Stimulated activated naive B cell treated with anti-CD40 and anti-IgM and Interleukin-4, amounts not matched to agents 10 μg/mL and 1 μg/mL and 100 μg/mL, for 72 hours (primary cell): ENCODE results near the gene CTBP2.

ENCODE experiments used
- ATAC-seq, 2 donors: fragments of 150-1000 bp; cut with Tn5 transposase; replicated peaks; 2 replicates each; pipeline ENCODE4 v1.10.0; 2021; ENCODE audit warnings: moderate library complexity in 1 of 2
- DNase-seq: peaks from one replicate; pipeline ENCODE4 v3.0.0; 2021
- H3K27ac Mint-ChIP-seq: one replicate; pipeline ENCODE4 v1.8.0; 2022; ENCODE audit warnings: mild to moderate bottlenecking, mixed read lengths
- H3K27me3 Mint-ChIP-seq, 2 donors: one replicate each; pipeline ENCODE4 v1.8.0; 2022; ENCODE audit warnings: mixed read lengths in 2 of 2
- H3K36me3 Mint-ChIP-seq, 2 donors: one replicate each; pipeline ENCODE4 v1.8.0; 2022; ENCODE audit warnings: mixed read lengths in 2 of 2, mild to moderate bottlenecking in 1 of 2
- H3K4me1 Mint-ChIP-seq, 2 donors: one replicate each; pipeline ENCODE4 v1.8.0; 2022; ENCODE audit warnings: mixed read lengths in 2 of 2, mild to moderate bottlenecking in 1 of 2
- H3K4me3 Mint-ChIP-seq, 2 donors: one replicate each; pipeline ENCODE4 v1.8.0; 2022; ENCODE audit warnings: mild to moderate bottlenecking in 2 of 2, mixed read lengths in 2 of 2, moderate library complexity in 1 of 2
- H3K9me3 Mint-ChIP-seq, 2 donors: one replicate each; pipeline ENCODE4 v1.8.0; 2022; ENCODE audit warnings: mixed read lengths in 2 of 2, mild to moderate bottlenecking in 1 of 2

CTBP2 gene

DNA sequence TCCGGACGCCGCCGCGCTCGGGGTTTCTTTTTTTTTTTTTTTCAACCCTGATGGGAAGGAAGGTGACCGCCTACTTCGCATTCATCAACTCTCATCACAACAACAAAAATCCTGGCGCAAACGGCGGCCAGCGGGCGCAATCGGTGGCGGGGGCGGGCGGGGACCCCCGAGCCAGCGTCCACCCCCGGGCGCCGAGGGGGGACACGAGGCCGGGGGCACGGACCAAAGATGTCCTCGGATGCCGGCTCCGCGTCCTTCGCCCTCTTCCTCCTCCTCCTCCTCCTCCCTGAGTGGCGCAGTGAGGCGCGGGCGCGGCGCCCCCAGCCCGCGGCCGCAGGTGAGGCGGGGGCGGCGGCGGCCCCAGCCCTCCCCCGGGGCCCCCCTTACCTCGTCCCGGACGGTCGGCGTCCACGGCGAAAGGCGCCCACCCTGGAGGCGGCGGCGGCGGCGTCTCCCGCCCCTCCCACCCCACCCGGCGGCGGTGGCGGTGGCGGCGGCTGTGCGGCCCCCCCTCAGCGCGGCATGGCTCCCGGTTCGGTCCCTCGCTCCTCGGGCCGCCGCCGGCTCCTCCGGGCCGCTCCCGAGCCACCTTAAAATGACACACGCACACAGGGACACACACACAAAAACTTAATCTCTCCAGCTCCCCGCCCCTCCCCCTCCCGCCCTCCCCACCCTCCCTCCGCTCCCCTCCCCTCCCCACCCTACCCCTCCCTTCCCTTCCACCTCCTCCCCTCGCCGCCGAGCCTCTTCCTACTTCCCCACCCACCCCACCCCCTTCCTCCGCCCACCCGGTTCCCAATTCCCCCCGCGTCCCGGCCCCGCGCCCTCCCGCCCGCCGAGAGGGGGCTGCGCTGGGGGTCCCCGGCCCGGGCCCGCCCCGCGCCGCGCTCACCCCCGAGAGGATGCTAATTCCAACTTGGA is at the start of gene CTBP2:
CTBP2 (minus strand) TSS at position 632 of the 924 bp plus-strand sequence.
- Mint-ChIP-seq H3K4me3 (peak within 1 kb of the TSS; percentile 78 to 83), H3K27ac (no peak within 1 kb of the TSS), H3K4me1 (peaks cover 8 to 24% of the 10 kb centered on the region in 2 donors), H3K36me3 (no peaks in the 10 kb centered on the region), H3K9me3 (no peaks in the 10 kb centered on the region), H3K27me3 (peaks cover 30 to 60% of the 10 kb centered on the region in 2 donors)
- DNase-seq: no peak
- no peak for ATAC-seq

DNA sequence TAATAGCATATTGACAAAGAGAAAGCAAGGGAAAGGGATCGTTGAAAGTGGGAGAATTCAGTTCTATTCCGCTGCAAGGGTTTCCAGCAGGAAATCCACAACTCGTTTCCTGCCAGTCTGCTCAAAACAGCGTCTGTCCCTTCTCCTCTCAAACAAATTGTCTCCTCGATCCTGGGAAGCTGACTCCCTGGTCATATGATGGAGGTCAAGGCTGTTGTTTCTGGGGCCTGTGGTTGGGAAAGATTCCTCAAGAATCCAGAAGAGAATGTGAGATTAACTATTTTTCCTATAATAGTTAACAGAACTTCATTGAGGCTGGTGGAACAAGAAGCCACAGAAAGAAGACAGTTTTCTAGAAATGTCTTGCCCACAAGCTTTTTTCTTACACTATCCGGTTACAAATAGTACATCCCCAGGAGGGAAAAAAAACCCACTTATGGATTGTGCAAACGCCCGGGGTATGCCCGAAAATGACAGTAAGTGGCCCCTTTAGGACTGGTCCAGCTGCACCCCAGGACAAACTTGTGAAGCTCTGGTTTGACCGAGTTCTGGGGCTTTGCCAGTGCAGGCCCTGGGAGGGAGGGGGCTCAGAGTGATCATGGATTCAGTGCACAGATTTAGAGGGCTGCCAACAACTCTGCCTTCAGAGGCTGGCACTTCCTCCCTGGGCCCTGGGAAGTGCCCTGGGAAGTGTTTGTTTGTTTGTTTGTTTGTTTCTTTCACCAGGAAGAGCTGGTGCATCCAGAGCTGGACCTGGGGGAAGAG is 49.4 kb upstream of the CTBP2 start:
- no peak for ATAC-seq
- H3K4me1 Mint-ChIP-seq: no peaks in the 10 kb centered on the region
- H3K9me3 Mint-ChIP-seq: peaks cover 3 to 4% of the 10 kb centered on the region in 2 donors

DNA sequence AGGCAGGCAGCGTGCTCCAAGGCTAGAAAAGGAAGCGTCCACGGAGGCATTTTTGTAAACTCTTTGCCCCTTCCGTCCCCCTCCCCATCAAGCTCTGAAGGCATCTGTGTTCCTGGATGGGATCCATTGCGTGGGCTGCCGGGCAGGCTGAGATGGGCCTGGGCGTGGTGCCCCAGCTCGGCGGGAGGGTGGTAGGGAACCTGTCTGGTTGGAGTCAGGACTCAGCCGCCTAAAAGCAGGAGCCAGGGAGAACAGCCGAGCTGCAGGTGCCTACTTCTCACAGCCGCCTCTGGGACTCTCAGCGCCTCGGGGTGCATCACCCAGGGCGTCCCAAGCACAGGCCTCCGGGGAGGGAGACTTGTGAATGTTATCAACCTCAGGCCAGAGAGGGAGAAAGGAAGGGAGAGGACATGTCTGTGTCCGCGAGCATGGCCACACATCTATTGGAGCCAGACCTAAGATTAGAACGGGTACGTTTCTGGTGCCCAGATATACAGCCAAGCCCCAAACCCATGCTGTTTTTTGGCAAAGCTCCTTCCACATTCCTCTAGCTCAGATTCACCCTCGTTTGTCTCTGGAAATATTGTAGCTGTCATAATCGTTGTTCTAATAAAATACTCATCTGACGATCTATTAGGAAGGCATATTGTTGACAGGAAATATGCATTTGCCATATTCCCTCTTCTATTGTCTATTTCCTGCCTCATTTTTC is 48.6 kb upstream of the CTBP2 start:
- ATAC-seq (no peak), DNase-seq (no peak)
- Mint-ChIP-seq H3K4me1 (no peaks in the 10 kb centered on the region), H3K27ac (no peak overlapping the region), H3K36me3 (no peaks in the 10 kb centered on the region), H3K9me3 (peaks cover 3 to 4% of the 10 kb centered on the region in 2 donors), H3K4me3 (no peak overlapping the region), H3K27me3 (peaks cover 27 to 48% of the 10 kb centered on the region in 2 donors)

More for the DNA sequence above, 49.4 kb upstream of the CTBP2 start:
- Mint-ChIP-seq H3K27me3 (peaks cover 26 to 41% of the 10 kb centered on the region in 2 donors), H3K4me3 (no peak overlapping the region), H3K27ac (no peak overlapping the region), H3K36me3 (no peaks in the 10 kb centered on the region)
- DNase-seq: no peak

DNA sequence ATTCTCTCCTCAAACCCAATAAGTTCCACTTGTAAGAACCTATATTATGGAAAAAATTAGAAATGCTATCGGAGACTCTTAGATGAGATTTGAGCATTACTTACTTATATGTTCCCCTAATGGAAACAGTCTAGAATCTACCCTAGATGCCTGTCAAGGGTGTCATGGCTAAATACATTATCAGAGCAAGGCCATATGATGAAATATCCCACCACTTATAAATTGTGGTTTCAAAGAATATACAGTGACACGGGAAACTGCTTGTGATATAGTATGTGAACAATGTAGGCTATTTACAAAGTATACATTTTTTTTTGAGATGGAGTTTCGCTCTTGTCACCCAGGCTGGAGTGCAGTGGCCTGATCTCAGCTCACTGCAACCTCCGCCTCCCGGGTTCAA is 46.3 kb upstream of the CTBP2 start:
- ATAC-seq: no peak
- Mint-ChIP-seq H3K27me3 (peaks cover 19 to 46% of the 10 kb centered on the region in 2 donors), H3K4me1 (no peaks in the 10 kb centered on the region), H3K9me3 (peaks cover 3 to 4% of the 10 kb centered on the region in 2 donors), H3K36me3 (no peaks in the 10 kb centered on the region), H3K27ac (no peak overlapping the region), H3K4me3 (no peak overlapping the region)
- DNase-seq: no peak

DNA sequence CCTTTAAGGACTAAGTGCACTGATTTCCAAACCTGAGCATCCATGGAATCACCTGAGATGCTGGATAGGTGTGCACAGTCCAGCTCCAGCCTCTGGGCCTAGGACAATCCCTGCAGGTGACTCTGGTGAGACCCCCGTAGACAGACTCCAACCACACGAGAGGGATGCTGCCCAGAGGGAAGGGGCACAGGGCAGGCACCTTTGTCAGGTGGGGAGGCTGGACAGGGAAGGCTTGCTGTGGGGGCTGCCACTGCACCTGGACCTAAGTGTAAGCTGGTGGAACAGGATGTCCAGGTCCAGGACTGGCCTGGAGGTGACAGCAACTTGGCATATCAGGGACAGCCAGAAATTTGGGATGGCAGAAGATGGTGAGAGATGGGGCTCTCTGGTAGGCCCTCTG is 45.1 kb upstream of the CTBP2 start:
- Mint-ChIP-seq H3K4me1 (peaks cover 5 to 10% of the 10 kb centered on the region in 2 donors), H3K27ac (no peak overlapping the region), H3K27me3 (peaks cover 26 to 54% of the 10 kb centered on the region in 2 donors), H3K9me3 (no peaks in the 10 kb centered on the region), H3K4me3 (no peak overlapping the region), H3K36me3 (no peaks in the 10 kb centered on the region)
- DNase-seq (no peak), ATAC-seq (no peak)

DNA sequence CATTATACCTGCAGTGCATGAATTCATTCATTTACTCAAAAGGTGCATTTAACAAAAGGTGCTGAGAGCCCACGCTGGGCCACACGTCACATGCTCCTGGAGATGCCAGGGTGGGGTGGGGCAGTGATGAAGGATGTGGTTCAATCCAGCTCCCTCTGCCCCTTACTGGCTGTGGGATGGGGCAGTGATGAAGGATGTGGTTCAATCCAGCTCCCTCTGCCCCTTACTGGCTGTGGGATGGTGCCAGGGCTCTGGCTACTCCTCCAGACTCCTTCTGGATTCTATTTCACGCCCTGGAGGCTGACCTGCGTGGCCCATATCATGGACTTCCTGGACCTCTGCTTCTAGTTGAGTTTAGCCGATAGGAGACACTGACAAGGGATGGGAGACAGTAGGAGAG is 44.0 kb upstream of the CTBP2 start:
- H3K27ac Mint-ChIP-seq: no peak overlapping the region
- no peaks in the 10 kb centered on the region for H3K36me3 Mint-ChIP-seq
- H3K9me3 Mint-ChIP-seq: no peaks in the 10 kb centered on the region
- no peak overlapping the region for H3K4me3 Mint-ChIP-seq
- DNase-seq: no peak
- no peak for ATAC-seq
- H3K27me3 Mint-ChIP-seq: peaks cover 34 to 63% of the 10 kb centered on the region in 2 donors
- peaks cover 5 to 10% of the 10 kb centered on the region in 2 donors for H3K4me1 Mint-ChIP-seq

DNA sequence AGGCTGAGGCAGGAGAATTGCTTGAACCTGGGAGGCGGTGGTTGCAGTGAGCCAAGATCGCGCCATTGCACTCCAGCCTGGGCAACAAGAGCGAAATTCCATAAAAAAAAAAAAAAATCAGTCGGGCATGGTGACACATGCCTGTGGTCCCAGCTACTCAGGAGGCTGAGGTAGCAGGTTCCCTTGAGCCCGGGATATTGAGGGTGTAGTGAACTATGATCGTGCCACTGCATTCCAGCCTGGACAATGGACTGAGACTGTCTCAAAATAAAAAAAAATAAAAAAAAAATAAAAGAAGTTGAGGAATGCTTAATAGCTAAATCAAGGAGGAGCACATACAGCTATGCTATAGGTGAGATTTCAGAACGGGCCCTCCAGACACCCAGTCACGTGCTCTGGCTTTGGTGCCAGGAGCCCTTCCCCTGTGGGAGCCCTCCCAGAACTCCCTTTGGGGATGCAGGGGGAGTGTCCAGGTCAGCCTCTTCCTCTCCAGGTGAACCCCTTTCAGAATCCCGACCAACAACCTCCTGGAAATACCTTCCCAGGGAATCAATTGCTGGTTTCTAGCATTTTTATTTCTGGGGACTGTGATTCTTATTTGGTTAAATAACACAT is 42.9 kb upstream of the CTBP2 start:
- H3K9me3 Mint-ChIP-seq: no peaks in the 10 kb centered on the region
- H3K27ac Mint-ChIP-seq: no peak overlapping the region
- no peak overlapping the region for H3K4me3 Mint-ChIP-seq
- ATAC-seq: no peak
- H3K36me3 Mint-ChIP-seq: no peaks in the 10 kb centered on the region
- peaks cover 5 to 10% of the 10 kb centered on the region in 2 donors for H3K4me1 Mint-ChIP-seq
- H3K27me3 Mint-ChIP-seq: peaks cover 34 to 62% of the 10 kb centered on the region in 2 donors
- no peak for DNase-seq

DNA sequence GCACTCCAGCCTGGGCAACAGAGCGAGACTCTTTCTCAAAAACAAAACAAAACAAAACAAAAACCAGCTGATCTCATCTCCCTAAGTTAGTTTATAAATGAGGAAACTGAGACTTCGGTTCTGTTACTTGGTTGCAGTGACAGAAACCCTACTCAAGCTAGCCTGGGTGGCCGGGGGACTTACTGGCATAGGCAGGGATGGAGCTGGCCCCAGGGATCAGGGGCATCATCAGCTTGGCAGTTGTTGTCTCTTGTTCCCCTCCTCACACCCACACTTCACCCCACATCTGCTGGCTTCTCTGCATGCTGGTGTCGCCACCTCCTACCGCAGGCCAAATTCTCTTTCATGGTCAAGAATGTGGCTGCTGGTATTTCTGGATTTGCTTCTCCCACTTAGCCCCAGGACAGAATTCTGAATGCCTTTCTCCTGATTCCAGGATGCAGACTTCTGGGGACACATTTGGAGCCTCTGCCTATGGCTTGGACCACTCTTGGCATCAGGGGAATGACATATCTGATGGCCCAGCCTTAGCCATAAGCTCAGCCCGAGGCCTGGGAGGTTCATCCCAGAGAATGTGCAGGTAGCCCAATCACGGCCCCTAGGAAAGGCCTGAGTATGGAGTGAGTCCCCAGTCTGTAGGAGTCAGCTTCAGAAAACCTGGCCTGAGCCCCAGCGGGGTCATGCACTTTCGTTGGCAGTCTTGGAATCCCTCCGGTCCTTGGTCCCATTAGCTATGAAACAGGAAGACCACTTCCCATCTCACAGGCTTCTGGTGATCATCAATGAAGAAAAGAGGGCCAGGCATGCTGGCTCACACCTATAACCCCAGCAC is 41.6 kb upstream of the CTBP2 start:
- peak in 1 of 2 donors; percentile 1 for ATAC-seq
- peaks cover 36 to 57% of the 10 kb centered on the region in 2 donors for H3K27me3 Mint-ChIP-seq
- no peak for DNase-seq
- H3K36me3 Mint-ChIP-seq: no peaks in the 10 kb centered on the region
- H3K27ac Mint-ChIP-seq: no peak overlapping the region
- H3K4me3 Mint-ChIP-seq: no peak overlapping the region
- H3K4me1 Mint-ChIP-seq: peaks cover 5 to 10% of the 10 kb centered on the region in 2 donors
- no peaks in the 10 kb centered on the region for H3K9me3 Mint-ChIP-seq

DNA sequence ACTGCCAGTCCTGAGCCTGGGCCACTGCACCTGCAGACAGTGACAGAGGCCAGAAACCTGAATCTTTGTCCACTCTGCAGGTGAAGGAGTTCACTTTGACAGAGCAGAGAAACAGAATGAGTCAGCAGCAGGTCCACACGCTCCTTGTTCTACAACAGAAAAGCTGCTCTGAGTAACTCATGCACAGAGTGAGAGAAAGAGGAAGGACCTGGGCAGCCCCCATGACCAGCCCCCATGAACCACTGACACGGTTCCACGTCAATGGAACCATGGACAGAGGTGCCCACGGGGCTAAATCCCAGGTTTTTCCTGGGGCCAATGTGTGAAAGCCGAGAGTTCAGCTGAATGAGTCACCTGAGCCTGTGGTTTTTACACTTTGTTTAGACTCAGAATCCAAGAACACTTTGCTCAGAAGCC is 40.8 kb upstream of the CTBP2 start:
- peaks cover 35 to 57% of the 10 kb centered on the region in 2 donors for H3K27me3 Mint-ChIP-seq
- no peak overlapping the region for H3K27ac Mint-ChIP-seq
- H3K4me3 Mint-ChIP-seq: no peak overlapping the region
- ATAC-seq: peak; percentile 96 to 97
- no peaks in the 10 kb centered on the region for H3K9me3 Mint-ChIP-seq
- peak; percentile 58 for DNase-seq
- peaks cover 5 to 10% of the 10 kb centered on the region in 2 donors for H3K4me1 Mint-ChIP-seq
- no peaks in the 10 kb centered on the region for H3K36me3 Mint-ChIP-seq

DNA sequence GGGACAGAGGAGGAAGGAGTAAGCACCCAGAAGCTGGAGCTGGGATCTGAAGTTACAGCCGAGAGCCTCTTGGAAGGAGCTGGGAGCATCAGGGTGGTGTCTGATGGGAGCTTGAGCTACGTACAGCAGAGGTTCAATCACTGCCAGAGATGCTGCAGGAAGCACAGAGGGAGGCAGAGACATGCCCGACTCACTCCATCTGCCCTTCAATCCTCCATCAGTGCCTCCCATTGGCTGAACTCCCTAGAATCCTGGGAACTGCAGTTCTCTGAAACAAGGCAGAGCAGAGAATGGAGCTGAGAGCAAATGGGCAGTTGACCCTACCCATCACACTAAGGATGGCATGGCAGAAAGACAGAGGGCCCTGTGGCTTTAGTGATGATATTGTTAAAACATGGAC is 40.0 kb upstream of the CTBP2 start:
- ATAC-seq: no peak
- Mint-ChIP-seq H3K9me3 (no peaks in the 10 kb centered on the region), H3K27ac (no peak overlapping the region), H3K27me3 (peaks cover 30 to 55% of the 10 kb centered on the region in 2 donors), H3K4me3 (no peak overlapping the region), H3K4me1 (peaks cover 5 to 10% of the 10 kb centered on the region in 2 donors), H3K36me3 (no peaks in the 10 kb centered on the region)
- no peak for DNase-seq

DNA sequence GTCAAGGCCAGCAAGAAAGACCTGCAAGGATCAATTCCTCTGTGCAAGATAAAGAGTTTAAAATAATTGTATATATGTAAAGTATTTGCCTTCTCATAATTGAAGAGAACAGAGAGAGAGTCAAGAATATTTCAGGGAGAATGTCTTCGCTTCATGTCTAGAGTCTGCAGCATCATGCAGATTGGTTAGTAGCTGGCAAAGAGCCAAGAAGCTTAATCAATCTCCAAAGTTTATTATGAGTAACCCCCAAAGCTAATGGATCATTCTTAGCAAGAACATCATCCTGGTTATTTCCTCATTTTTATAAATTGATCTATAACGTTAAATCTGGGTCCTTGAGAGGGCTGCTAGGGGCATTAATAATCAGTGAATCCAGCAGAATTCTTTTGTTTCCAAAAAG is 38.9 kb upstream of the CTBP2 start:
- no peak for ATAC-seq

DNA sequence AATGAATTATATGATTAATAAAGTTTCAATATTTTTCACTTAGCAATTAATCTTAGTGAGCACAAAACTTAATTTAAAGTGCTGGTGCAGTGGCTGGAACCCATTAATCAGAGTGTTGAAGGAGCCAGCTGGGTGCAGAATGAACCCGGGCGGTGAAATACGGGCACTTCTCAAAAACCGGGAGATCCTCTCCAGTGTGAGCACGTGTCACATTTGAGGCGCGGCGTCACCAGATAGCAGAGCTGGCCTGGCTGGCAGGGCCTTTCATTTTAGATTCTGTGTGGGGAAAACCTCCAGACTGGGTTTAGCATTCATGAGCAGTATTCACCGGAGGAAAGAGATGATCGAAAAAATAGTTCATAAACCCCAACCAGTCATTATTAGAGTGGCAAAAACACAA is 34.5 kb upstream of the CTBP2 start:
- DNase-seq (no peak), ATAC-seq (no peak)
- H3K27ac Mint-ChIP-seq: no peak overlapping the region
- no peaks in the 10 kb centered on the region for H3K4me1 Mint-ChIP-seq
- H3K4me3 Mint-ChIP-seq: no peak overlapping the region
- H3K36me3 Mint-ChIP-seq: no peaks in the 10 kb centered on the region
- no peaks in the 10 kb centered on the region for H3K9me3 Mint-ChIP-seq
- peaks cover 23 to 33% of the 10 kb centered on the region in 2 donors for H3K27me3 Mint-ChIP-seq

More for the DNA sequence above, 38.9 kb upstream of the CTBP2 start:
- DNase-seq: no peak
- Mint-ChIP-seq H3K4me1 (peaks cover 5 to 10% of the 10 kb centered on the region in 2 donors), H3K36me3 (no peaks in the 10 kb centered on the region), H3K27ac (no peak overlapping the region), H3K4me3 (no peak overlapping the region), H3K9me3 (no peaks in the 10 kb centered on the region), H3K27me3 (peaks cover 28 to 44% of the 10 kb centered on the region in 2 donors)

DNA sequence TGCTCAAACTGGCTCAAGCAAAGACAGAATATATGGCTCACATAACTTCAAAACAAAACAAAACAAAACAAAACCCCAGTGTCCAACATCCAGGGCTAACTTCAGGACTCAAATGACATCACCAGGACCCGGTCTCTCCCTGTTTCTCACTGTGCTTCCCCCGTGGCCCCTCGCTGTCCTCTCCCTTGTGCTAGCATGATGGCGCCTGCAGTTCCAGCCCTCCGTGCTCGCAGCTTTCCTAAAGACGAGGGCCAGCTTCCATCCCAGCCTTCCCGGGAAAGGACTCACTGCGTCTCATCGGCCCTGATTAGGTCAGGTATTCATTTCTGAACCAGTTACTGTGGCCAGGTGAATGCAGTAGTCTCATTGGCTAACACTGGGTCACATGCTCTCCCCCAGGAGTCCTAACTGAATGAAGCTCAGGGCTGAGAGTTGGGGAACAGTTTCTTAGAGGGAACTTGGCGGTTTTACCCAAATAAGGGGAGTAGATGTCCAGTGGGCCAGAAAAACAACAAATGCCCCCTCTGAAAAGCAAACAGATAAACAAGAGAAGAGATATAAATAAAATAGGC is 33.0 kb upstream of the CTBP2 start:
- no peaks in the 10 kb centered on the region for H3K9me3 Mint-ChIP-seq
- DNase-seq (no peak), ATAC-seq (no peak)
- H3K4me3 Mint-ChIP-seq: no peak overlapping the region
- H3K36me3 Mint-ChIP-seq: no peaks in the 10 kb centered on the region
- no peak overlapping the region for H3K27ac Mint-ChIP-seq
- no peaks in the 10 kb centered on the region for H3K4me1 Mint-ChIP-seq
- peaks cover 26 to 34% of the 10 kb centered on the region in 2 donors for H3K27me3 Mint-ChIP-seq
